Hematopoietic multipotent progenitor cell treated with erythropoietin and hydrocortisone succinate and interleukin-3 and kit ligand, for 15 days (in vitro differentiated cells): Measurements from ENCODE around the gene CENPS.
A peak's percentile ranks its signal among the peaks of the same experiment; 100 is the strongest.
"Not testable (repeated sequence)": the region's sequence is repeated elsewhere in the genome, so short reads cannot be mapped to it uniquely, and the experiment has no call there.

Source experiments
- DNase-seq: peaks from one replicate; pipeline ENCODE4 v3.0.0-alpha.2; 2015; ENCODE audit warnings: low spot score

Gene CENPS

GRCh38 chr1:10451287-10451686, 21.1 kb downstream of the CENPS start:
- DNase-seq: no peak

GRCh38 chr1:10456048-10456447, 25.8 kb downstream of the CENPS start:
- no peak for DNase-seq

GRCh38 chr1:10456661-10457060, 26.4 kb downstream of the CENPS start:
- no peak for DNase-seq

GRCh38 chr1:10457462-10457861, 27.2 kb downstream of the CENPS start:
- not testable (repeated sequence) for DNase-seq

- no peak for DNase-seq
These were observed 27.6 kb downstream of the CENPS start for GRCh38 chr1:10457875-10458274.

- DNase-seq: peak; percentile 69
These were observed 29.0 kb downstream of the CENPS start for GRCh38 chr1:10459184-10459583.

- DNase-seq: no peak
These were observed 36.8 kb downstream of the CENPS start for GRCh38 chr1:10467078-10467477.

GRCh38 chr1:10470043-10470442, 39.8 kb downstream of the CENPS start:
- DNase-seq: no peak

GRCh38 chr1:10471411-10472219, 41.4 kb downstream of the CENPS start:
- no peak for DNase-seq

GRCh38 chr1:10472220-10473144, 42.2 kb downstream of the CENPS start, which contains the start of gene DFFA:
Gene DFFA (minus strand): TSS chr1:10472529. CDS start chr1:10472458, 71 bp downstream.
- DNase-seq: peak; percentile 90

GRCh38 chr1:10473145-10473765, 43.0 kb downstream of the CENPS start:
- no peak for DNase-seq

GRCh38 chr1:10474309-10474612, 44.0 kb downstream of the CENPS start:
- DNase-seq: not testable (repeated sequence)

GRCh38 chr1:10474613-10475507, 44.6 kb downstream of the CENPS start, which contains the start of gene PEX14:
Gene PEX14 (plus strand): TSS chr1:10474950. CDS start chr1:10474967, 17 bp downstream.
- peak; percentile 83 for DNase-seq

GRCh38 chr1:10475510-10475909, 45.3 kb downstream of the CENPS start:
- no peak for DNase-seq

GRCh38 chr1:10479296-10479695, 49.1 kb downstream of the CENPS start:
- no peak for DNase-seq

- no peak for DNase-seq
These were observed 50.4 kb downstream of the CENPS start for GRCh38 chr1:10480614-10481013.

GRCh38 chr1:10484521-10484920, 54.3 kb downstream of the CENPS start:
- no peak for DNase-seq

GRCh38 chr1:10489291-10490055, 59.2 kb downstream of the CENPS start:
- DNase-seq: no peak

- DNase-seq: no peak
These were observed 60.2 kb downstream of the CENPS start for GRCh38 chr1:10490286-10490970.
